Testis (tissue), 3 donors: ENCODE measurements around the gene SKAP1. TPM values are rescaled to one million over a fixed set of nuclear protein-coding genes. Genes with fewer than 3 reads are reported as not detected.

Source experiments
- DNase-seq: peaks from one replicate; pipeline ENCODE4 v3.0.0-alpha.2; 2019
- H3K27ac ChIP-seq, 2 donors: fragments of 200-600 bp; sonication (generic); one replicate each; pipeline ENCODE4 v1.5.1; 2019
- H3K27me3 ChIP-seq: fragments of 200-600 bp; sonication (generic); one replicate; pipeline ENCODE4 v1.5.1; 2019
- H3K36me3 ChIP-seq: fragments of 200-600 bp; sonication (generic); one replicate; pipeline ENCODE4 v1.5.1; 2017; ENCODE audit warnings: low read depth; ENCODE audit errors: missing control alignments
- H3K4me1 ChIP-seq: fragments of 200-600 bp; sonication (generic); one replicate; pipeline ENCODE4 v1.5.1; 2019
- H3K4me3 ChIP-seq, 2 donors: fragments of 200-600 bp; sonication (generic); one replicate each; pipeline ENCODE4 v1.5.1; 2017 to 2019
- H3K9me3 ChIP-seq: fragments of 200-600 bp; sonication (generic); one replicate; pipeline ENCODE4 v1.5.1; 2017
- CTCF ChIP-seq, 3 experiments: fragments of 450-650 bp in 2 of 3; fragments of 200-600 bp in 1 of 3; sonication (generic) in 1 of 3; IDR thresholded peaks; one replicate each; pipeline ENCODE4 v1.5.1; 2016 to 2019; ENCODE audit warnings: antibody characterized with exemption in 3 of 3, mild to moderate bottlenecking in 2 of 3, moderate library complexity in 1 of 3
- POLR2A ChIP-seq: fragments of 450-650 bp; IDR thresholded peaks from one replicate; pipeline ENCODE4 v1.6.1; 2017; ENCODE audit warnings: antibody characterized with exemption, mild to moderate bottlenecking, moderate library complexity
- WGBS, 2 donors: methylation state at CpG; one replicate each; pipeline ENCODE4 v1.1.5; 2018; 5-methylcytosine and 5-hydroxymethylcytosine counted together
- intact Hi-C: fragments of 100-400 bp; cut with DNase I; formaldehyde crosslinking; loops from one replicate; pipeline ENCODE4 v1.15.1; 2023; ENCODE audit warnings: low total_unique reads
- polyA plus RNA-seq: library from polyadenylated mRNA; stranded (reverse); fragments of 350-450 nt; fragmentation: Illumina TruSeq; extraction: RNeasy Lipid Tissue Mini Kit (QIAGEN cat#74804); gene quantifications from one replicate; pipeline ENCODE4 v1.2.3, GENCODE V29; 2014; ENCODE audit warnings: low read depth, low replicate concordance; ENCODE audit not compliant: insufficient read depth
- total RNA-seq, 2 donors: library from RNA; depleted of rRNA; stranded (reverse); fragments of >200 nt; gene quantifications; one replicate each; pipeline ENCODE4 v1.2.3, GENCODE V29; 2016

Gene SKAP1
- total and polyA plus RNA-seq, 3 donors from 2014 or later = 9.0 to 34.1 (median 16.9) TPM

GRCh38 chr17:48178317-48178716 lies 251.7 kb downstream of the SKAP1 start:
- intact Hi-C loops = no loop called here
- no peaks in the 10 kb centered on the region for H3K36me3 ChIP-seq
- no peaks in the 10 kb centered on the region for H3K4me1 ChIP-seq
- no peaks in the 10 kb centered on the region for H3K27me3 ChIP-seq
- no peak overlapping the region for H3K27ac ChIP-seq
- DNase-seq = no peak
- H3K9me3 ChIP-seq = no peaks in the 10 kb centered on the region
- no peak overlapping the region for H3K4me3 ChIP-seq
- WGBS, 2 donors = 85 to 88% methylated on average over 4 of the region's 4 CpGs
- no peak for TF ChIP-seq CTCF (IDR thresholded peaks at IDR 0.05)
- no peak for TF ChIP-seq POLR2A

GRCh38 chr17:48177816-48178215 lies 252.2 kb downstream of the SKAP1 start:
- H3K27ac ChIP-seq = no peak overlapping the region
- H3K4me3 ChIP-seq = no peak overlapping the region
- H3K36me3 ChIP-seq = no peaks in the 10 kb centered on the region
- DNase-seq = no peak
- H3K27me3 ChIP-seq = no peaks in the 10 kb centered on the region
- intact Hi-C loops = no loop called here
- H3K4me1 ChIP-seq = no peaks in the 10 kb centered on the region
- no peak for TF ChIP-seq POLR2A
- TF ChIP-seq CTCF (IDR thresholded peaks at IDR 0.05) = no peak
- no peaks in the 10 kb centered on the region for H3K9me3 ChIP-seq
- 80 to 87% methylated on average over 1 of the region's 1 CpG for WGBS, 2 donors

GRCh38 chr17:48176471-48176855 lies 253.6 kb downstream of the SKAP1 start:
- intact Hi-C loops = no loop called here
- 85 to 88% methylated on average over 3 of the region's 3 CpGs for WGBS, 2 donors
- no peaks in the 10 kb centered on the region for H3K27me3 ChIP-seq
- no peak overlapping the region for H3K4me3 ChIP-seq
- no peak for TF ChIP-seq CTCF (IDR thresholded peaks at IDR 0.05)
- no peak for TF ChIP-seq POLR2A
- no peaks in the 10 kb centered on the region for H3K4me1 ChIP-seq
- no peak for DNase-seq
- no peaks in the 10 kb centered on the region for H3K9me3 ChIP-seq
- H3K27ac ChIP-seq = no peak overlapping the region
- H3K36me3 ChIP-seq = no peaks in the 10 kb centered on the region

- Histone ChIP-seq H3K4me3 (no peak overlapping the region), H3K9me3 (no peaks in the 10 kb centered on the region), H3K36me3 (no peaks in the 10 kb centered on the region), H3K4me1 (no peaks in the 10 kb centered on the region), H3K27me3 (no peaks in the 10 kb centered on the region), H3K27ac (no peak overlapping the region)
- DNase-seq = no peak
- TF ChIP-seq CTCF (IDR thresholded peaks at IDR 0.05) = no peak
- TF ChIP-seq POLR2A = no peak
- 77 to 81% methylated on average over 5 of the region's 5 CpGs for WGBS, 2 donors
- intact Hi-C loops = no loop called here
Measured at GRCh38 chr17:48175692-48176470, 254.1 kb downstream of the SKAP1 start.
